HG03469 (cell line): ENCODE results near the gene CFDP1.
"Not testable (repeated sequence)": the region's sequence is repeated elsewhere in the genome, so short reads cannot be mapped to it uniquely, and the experiment has no call there.

Experiments
- ATAC-seq: cut with Tn5 transposase; IDR thresholded peaks from one replicate; pipeline ENCODE4 v1.9.1; 2021; ENCODE audit warnings: mild to moderate bottlenecking, moderate library complexity, moderate number of reproducible peaks; ENCODE audit not compliant: unreplicated experiment

The CFDP1 gene

GRCh38 chr16:75459691-75460090 lies 26.4 kb upstream of the CFDP1 start:
- no peak for ATAC-seq

GRCh38 chr16:75458439-75458838 lies 25.1 kb upstream of the CFDP1 start:
- no peak for ATAC-seq

GRCh38 chr16:75458029-75458428 lies 24.7 kb upstream of the CFDP1 start:
- ATAC-seq, result no peak

DNA sequence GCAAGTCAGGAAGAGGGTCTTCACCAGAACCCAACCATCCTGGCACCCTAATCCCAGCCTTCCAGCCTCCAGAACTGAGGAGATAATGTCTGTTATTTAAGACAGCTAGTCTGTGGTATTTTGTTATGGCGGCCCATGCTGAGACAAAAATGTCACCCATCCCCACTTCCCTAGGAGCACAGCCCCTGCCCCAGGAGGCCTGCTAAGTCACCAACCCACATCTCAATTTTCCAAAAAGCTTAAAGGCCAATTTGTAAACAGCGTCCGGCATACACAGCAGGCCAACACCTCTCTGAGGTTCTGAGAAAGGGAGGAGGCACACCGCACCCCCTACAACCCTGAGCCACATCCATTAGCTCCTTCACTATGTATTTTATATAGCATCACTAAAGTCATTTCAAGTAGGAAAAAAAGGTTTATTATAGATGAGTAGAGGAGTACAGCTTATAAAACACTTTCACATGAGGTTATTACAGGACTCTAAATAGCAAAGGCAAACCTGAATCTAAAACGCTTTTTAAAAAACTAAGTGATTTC lies 24.2 kb upstream of the CFDP1 start:
- no peak for ATAC-seq

GRCh38 chr16:75456971-75457370 lies 23.7 kb upstream of the CFDP1 start:
- no peak for ATAC-seq

DNA sequence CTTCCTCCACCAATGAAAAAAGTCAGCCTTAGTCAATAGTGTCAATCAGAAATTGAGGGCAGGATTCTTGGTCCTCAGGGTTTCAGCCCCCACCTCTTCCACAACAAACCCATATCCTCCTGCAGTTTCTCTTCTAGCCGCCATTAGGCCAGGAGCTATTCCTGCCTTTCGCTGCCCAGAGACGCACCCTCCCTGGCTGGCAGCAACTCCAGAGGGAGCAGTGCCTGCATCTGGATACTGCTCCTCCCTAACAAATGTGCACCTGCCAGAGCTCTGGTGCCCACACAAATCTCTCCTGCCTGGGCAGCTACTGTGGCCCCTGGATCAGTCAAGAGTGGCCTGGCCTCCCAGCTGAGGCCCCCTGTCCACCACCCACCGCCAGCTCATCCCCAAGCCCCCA lies 23.2 kb upstream of the CFDP1 start:
- not testable (repeated sequence) for ATAC-seq

- ATAC-seq, result no peak
Observed at GRCh38 chr16:75455677-75456076, 22.4 kb upstream of the CFDP1 start.

GRCh38 chr16:75452464-75453190 lies 19.3 kb upstream of the CFDP1 start:
- ATAC-seq, result no peak

DNA sequence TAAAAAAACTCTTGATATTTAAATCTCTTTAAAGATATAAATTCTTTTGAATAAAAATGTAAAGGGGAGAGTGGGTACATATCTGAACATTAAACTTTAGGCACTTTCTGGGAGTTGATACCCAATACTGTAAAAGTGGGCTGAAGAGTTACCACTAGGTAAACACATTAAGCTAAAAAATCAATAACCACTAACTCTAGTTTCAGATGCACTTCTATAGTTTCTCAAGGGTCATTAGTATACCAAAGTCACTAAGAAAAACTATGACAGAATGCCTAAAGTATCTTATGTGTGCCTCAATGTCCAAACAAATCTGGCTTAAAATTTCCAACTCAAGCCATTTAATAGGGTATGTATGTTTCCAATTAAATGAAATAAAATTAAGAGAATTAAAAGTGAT lies 13.1 kb upstream of the CFDP1 start:
- ATAC-seq, result no peak

DNA sequence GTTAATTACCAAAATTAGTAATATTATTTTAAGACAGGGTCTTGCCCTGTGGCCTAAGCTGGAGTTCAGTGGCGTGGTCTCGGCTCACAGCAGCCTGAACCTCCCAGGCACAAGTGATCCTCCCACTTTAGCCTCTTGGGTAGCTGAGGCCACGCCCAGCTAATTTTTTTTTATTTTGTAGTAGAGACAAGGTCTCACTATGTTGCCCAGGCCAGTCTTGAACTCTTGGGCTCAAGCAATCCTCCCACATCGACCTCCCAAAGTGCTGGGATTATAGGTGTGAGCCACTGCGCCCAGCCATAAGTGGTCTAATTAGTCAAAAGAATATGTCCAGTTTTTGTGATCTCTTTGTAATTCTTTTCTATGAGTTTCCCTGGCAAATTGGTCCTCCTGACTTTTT lies 12.0 kb upstream of the CFDP1 start:
- no peak for ATAC-seq

GRCh38 chr16:75443298-75443697 lies 10.0 kb upstream of the CFDP1 start:
- no peak for ATAC-seq

DNA sequence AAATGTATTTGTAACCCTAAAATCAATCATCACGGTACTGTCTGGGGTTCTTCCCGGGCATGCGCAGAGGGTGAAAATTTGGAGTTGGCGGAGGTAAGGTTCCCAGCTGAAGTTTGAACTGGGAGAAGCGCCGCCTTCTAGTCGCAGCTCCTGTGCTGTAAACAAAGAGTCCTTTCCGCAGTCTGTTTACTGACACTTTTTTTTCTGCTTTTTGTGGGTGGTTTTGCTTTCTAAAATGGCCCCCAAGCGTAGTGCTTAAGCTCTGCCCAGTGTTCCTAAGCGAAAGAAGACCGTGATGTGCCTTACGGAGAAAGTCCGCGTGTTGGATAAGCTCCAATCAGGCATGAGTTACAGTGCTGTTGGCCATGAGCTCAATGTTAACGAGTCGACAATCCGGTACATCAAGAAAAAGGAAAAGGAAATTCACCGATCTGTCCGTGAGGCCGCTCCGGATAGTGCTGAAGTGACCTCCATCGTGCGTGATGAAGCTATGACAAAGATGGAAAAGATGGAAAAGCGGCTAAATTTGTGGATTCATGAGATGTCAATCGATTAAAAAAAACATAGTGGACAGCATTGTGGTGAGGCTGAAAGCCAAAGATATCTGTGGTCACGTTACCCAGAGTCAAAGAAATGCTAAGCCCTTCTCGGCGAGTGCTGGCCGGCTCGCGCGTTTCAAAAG lies 570 bp upstream of the CFDP1 start:
- peak; percentile 51 for ATAC-seq

GRCh38 chr16:75429621-75430403 lies 3.5 kb downstream of the CFDP1 start:
- no peak for ATAC-seq

GRCh38 chr16:75426524-75426923 lies 6.8 kb downstream of the CFDP1 start:
- ATAC-seq, result not testable (repeated sequence)

GRCh38 chr16:75424105-75424762 lies 9.1 kb downstream of the CFDP1 start:
- ATAC-seq, result not testable (repeated sequence)

- ATAC-seq, result no peak
Observed at GRCh38 chr16:75423723-75424104, 9.6 kb downstream of the CFDP1 start.

- no peak for ATAC-seq
Observed at GRCh38 chr16:75421820-75422126, 11.5 kb downstream of the CFDP1 start.

- ATAC-seq, result no peak
Observed at GRCh38 chr16:75420987-75421819, 12.1 kb downstream of the CFDP1 start.

DNA sequence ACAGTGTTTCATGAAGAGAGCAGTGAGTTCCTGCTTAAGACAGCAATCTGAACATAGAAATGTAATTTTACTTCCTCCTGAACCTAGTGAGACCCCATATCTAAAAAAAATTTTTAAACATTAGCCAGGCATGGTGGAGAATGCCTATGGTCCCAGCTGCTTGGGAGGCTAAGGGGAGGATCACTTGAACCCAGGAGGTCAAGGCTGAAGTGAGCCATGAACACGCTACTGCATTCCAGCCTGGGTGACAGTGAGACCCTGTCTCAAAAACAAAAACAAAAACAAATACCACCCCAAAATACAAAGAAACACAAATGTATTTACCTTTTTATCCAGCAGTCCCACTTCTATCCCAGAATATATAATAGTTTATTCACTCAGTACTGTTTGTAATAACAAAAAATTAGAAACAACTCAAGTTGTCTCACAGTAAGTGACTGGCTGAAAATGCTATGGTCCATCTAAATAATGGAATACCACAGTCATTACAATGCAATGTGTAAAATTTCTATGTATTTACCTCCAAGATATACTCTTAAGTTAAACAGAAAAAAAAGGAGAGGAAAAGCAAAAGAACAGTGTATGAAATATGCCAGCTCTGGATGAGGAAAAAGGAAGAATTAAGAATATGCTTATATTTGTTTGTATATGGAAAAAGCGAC lies 16.3 kb downstream of the CFDP1 start:
- no peak for ATAC-seq
